Measurements from ENCODE around the gene UXS1.

DNA sequence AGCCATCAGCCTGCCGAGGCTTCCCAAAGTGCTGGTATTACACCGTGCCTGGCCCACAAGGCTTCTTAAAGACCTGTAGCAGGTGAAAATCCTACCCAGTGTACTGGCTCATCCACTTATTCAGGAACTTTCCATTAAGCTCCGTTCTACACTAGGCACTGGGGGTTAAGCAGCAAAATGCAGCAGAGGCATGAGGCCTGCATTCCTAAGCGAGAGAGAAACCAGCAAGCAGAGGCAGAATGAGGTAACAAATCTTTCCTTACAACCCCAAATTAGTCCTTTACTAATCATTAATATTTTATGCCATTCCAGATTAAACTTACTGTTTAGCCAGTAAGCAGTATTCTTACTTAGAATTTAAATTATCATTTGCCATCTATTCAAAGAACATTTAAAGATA lies 32.8 kb downstream of the UXS1 start:
- TF ChIP-seq, protein P1, sequence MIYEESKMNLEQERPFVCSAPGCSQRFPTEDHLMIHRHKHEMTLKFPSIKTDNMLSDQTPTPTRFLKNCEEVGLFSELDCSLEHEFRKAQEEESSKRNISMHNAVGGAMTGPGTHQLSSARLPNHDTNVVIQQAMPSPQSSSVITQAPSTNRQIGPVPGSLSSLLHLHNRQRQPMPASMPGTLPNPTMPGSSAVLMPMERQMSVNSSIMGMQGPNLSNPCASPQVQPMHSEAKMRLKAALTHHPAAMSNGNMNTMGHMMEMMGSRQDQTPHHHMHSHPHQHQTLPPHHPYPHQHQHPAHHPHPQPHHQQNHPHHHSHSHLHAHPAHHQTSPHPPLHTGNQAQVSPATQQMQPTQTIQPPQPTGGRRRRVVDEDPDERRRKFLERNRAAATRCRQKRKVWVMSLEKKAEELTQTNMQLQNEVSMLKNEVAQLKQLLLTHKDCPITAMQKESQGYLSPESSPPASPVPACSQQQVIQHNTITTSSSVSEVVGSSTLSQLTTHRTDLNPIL (CRISPR knock-in tag; IDR thresholded peaks at IDR 0.05; ENCODE audit: low read depth), result no peak
- no peak for TF ChIP-seq SNAI2 (CRISPR knock-in tag; IDR thresholded peaks at IDR 0.05)
- no peak for TF ChIP-seq ZFP30 (CRISPR knock-in tag; IDR thresholded peaks at IDR 0.05)
- no peak for TF ChIP-seq ARNTL (CRISPR knock-in tag; IDR thresholded peaks at IDR 0.05; ENCODE audit: borderline replicate concordance, low read depth)
- TF ChIP-seq ESRRG (CRISPR knock-in tag; IDR thresholded peaks at IDR 0.05), result no peak
- no peak for TF ChIP-seq BACH2 (CRISPR knock-in tag; IDR thresholded peaks at IDR 0.05; ENCODE audit: borderline replicate concordance)
- TF ChIP-seq, protein P2, sequence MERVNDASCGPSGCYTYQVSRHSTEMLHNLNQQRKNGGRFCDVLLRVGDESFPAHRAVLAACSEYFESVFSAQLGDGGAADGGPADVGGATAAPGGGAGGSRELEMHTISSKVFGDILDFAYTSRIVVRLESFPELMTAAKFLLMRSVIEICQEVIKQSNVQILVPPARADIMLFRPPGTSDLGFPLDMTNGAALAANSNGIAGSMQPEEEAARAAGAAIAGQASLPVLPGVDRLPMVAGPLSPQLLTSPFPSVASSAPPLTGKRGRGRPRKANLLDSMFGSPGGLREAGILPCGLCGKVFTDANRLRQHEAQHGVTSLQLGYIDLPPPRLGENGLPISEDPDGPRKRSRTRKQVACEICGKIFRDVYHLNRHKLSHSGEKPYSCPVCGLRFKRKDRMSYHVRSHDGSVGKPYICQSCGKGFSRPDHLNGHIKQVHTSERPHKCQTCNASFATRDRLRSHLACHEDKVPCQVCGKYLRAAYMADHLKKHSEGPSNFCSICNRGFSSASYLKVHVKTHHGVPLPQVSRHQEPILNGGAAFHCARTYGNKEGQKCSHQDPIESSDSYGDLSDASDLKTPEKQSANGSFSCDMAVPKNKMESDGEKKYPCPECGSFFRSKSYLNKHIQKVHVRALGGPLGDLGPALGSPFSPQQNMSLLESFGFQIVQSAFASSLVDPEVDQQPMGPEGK (CRISPR knock-in tag; IDR thresholded peaks at IDR 0.05; ENCODE audit: borderline replicate concordance), result no peak

Measured in SK-N-SH treated with all-trans-retinoic acid at 6 μM for 48 hours (cell line).